Gastroesophageal sphincter (tissue), 4 donors: ENCODE data around the gene CSNK2A3. TPM values are rescaled to one million over a fixed set of nuclear protein-coding genes. Genes with fewer than 3 reads are reported as not detected.

Experiments
- ATAC-seq: fragments of 150-250 bp; one replicate; pipeline ENCODE4 v1.9.1; 2016; ENCODE audit warnings: mild to moderate bottlenecking, moderate library complexity
- H3K27ac ChIP-seq, 4 donors: fragments of 200-600 bp; sonication (generic) in 3 of 4; 1 replicate in 3 of 4; 2 replicates in 1 of 4; pipeline ENCODE4 v1.5.1; 2016 to 2019
- H3K27me3 ChIP-seq: fragments of 200-600 bp; sonication (generic); one replicate; pipeline ENCODE4 v1.5.1; 2019
- H3K36me3 ChIP-seq, 2 donors: fragments of 200-600 bp; sonication (generic); one replicate each; pipeline ENCODE4 v1.5.1; 2019; ENCODE audit warnings: control low read depth in 1 of 2
- H3K4me1 ChIP-seq, 3 donors: fragments of 200-600 bp; sonication (generic); 1 replicate in 2 of 3; 2 replicates in 1 of 3; pipeline ENCODE4 v1.5.1; 2016 to 2019; ENCODE audit warnings: control low read depth in 2 of 3
- H3K4me3 ChIP-seq, 2 donors: fragments of 200-600 bp; sonication (generic); one replicate each; pipeline ENCODE4 v1.5.1; 2019; ENCODE audit warnings: mild to moderate bottlenecking in 1 of 2, moderate library complexity in 1 of 2
- H3K9me3 ChIP-seq, 3 donors: fragments of 200-600 bp; sonication (generic); one replicate each; pipeline ENCODE4 v1.5.1; 2017 to 2019; ENCODE audit warnings: control low read depth in 2 of 3
- CTCF ChIP-seq, 4 experiments: fragments of 200-600 bp in 2 of 4; fragments of 450-650 bp in 2 of 4; sonication (generic) in 1 of 4; IDR thresholded peaks; one replicate each; pipeline ENCODE4 v1.5.1; 2017 to 2019; ENCODE audit warnings: antibody characterized with exemption in 4 of 4, mild to moderate bottlenecking in 2 of 4, moderate library complexity in 2 of 4
- EP300 ChIP-seq: sonication (generic); formaldehyde crosslinking; IDR thresholded peaks from one replicate; pipeline ENCODE4 v1.6.1; 2017; ENCODE audit warnings: antibody characterized with exemption, mild to moderate bottlenecking
- POLR2A ChIP-seq, 2 donors: fragments of 450-650 bp; IDR thresholded peaks; one replicate each; pipeline ENCODE4 v1.6.1; 2017; ENCODE audit warnings: antibody characterized with exemption in 2 of 2, mild to moderate bottlenecking in 2 of 2, moderate library complexity in 1 of 2
- POLR2AphosphoS5 ChIP-seq: sonication (generic); formaldehyde crosslinking; IDR thresholded peaks from one replicate; pipeline ENCODE4 v1.6.1; 2017; ENCODE audit warnings: antibody characterized with exemption
- WGBS, 2 donors: methylation state at CpG; one replicate each; pipeline ENCODE4 v1.1.5; 2018; ENCODE audit warnings: low coverage in 1 of 2; 5-methylcytosine and 5-hydroxymethylcytosine counted together
- total RNA-seq, 4 donors: library from RNA; depleted of rRNA; stranded (reverse); fragments of >200 nt; gene quantifications; one replicate each; pipeline ENCODE4 v1.1.0, GENCODE V29; 2016

Gene CSNK2A3
- total RNA-seq, 4 donors from 2014 or later = 0.59 to 2.2 (median 1.1) TPM

GRCh38 chr11:11391796-11392463, 38.9 kb upstream of the CSNK2A3 start:
- peak; percentile 50 for ATAC-seq
- TF ChIP-seq CTCF (IDR thresholded peaks at IDR 0.05) (peak in 1 of 4 experiments; percentile 6), EP300 (no peak), POLR2AphosphoS5 (peak; percentile 54), POLR2A (IDR thresholded peaks at IDR 0.05) (no peak)
- Histone ChIP-seq H3K27ac (peak overlapping the region in 2 of 4 donors; percentile 34 to 48), H3K36me3 (no peaks in the 10 kb centered on the region), H3K9me3 (no peaks in the 10 kb centered on the region), H3K4me3 (no peak overlapping the region), H3K4me1 (peaks cover 2 to 40% (median 12%) of the 10 kb centered on the region in 3 donors), H3K27me3 (no peaks in the 10 kb centered on the region)
- WGBS, 2 donors = 10 to 51% methylated on average over 4 to 9 of the region's 13 CpGs

DNA sequence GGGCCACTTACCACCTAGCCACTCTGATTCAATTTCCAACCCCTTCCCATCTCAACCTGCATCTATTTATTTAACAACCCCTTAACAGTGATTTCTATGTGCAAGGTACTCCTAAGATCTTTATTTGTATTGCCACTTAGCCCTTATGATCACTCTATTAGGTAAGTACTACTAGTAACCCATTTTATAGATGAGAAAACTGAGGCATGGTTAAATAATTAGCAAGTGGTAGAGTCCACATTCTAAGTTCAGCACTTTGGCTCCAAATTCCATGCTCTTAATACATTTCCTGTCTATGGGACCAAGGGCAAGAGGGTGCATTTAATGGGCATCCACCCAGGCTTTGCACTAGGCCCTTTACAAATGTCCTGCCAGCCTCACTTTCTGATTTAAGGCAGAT, 38.1 kb upstream of the CSNK2A3 start:
- Histone ChIP-seq H3K27me3 (no peaks in the 10 kb centered on the region), H3K27ac (peak overlapping the region in 1 of 4 donors; percentile 48), H3K4me1 (peaks cover 2 to 33% (median 7%) of the 10 kb centered on the region in 3 donors), H3K4me3 (no peak overlapping the region), H3K9me3 (no peaks in the 10 kb centered on the region), H3K36me3 (no peaks in the 10 kb centered on the region)
- TF ChIP-seq POLR2AphosphoS5 (no peak), POLR2A (IDR thresholded peaks at IDR 0.05) (no peak), EP300 (no peak), CTCF (IDR thresholded peaks at IDR 0.05) (no peak)
- ATAC-seq = no peak

DNA sequence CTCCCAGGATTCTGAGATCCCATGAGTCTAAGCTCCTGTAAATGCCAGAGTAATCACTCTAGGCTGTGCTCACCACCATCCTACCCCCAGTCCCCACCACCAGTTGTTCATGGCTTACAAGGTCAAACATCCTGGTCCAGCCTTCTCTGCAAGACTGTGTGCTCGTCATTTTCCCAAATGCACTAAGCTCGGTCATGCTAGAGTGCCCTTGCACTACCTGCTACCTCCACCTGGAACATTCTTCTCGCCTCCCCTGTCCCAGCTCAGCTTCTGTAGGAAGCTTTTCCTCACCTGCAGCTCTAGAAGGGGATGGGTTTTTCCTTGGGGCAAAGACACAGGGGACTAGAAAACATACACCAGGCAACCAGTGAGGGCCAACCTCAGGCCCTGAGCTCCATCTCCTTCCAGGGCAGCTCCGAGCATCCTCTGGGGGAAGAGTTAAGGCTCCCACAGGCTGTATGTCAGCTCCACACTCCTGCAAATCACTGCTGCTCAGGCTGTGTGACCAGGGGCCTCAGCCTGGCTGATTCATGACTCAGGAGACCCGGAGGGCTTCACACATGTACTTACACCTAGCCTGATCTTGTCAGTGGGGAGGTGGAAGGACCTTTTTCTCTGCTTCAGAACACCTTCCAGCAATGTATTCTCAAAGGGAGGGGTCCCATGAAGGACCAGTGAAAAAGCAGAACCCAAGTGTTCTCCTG, 37.2 kb upstream of the CSNK2A3 start:
- Histone ChIP-seq H3K27me3 (no peaks in the 10 kb centered on the region), H3K27ac (no peak overlapping the region), H3K36me3 (no peaks in the 10 kb centered on the region), H3K9me3 (no peaks in the 10 kb centered on the region), H3K4me1 (peaks cover 2 to 25% (median 3%) of the 10 kb centered on the region in 3 donors), H3K4me3 (no peak overlapping the region)
- TF ChIP-seq POLR2AphosphoS5 (no peak), CTCF (IDR thresholded peaks at IDR 0.05) (no peak), EP300 (no peak), POLR2A (IDR thresholded peaks at IDR 0.05) (no peak)
- no peak for ATAC-seq
- WGBS, 2 donors = 80 to 100% methylated on average over 1 of the region's 5 CpGs

- Histone ChIP-seq H3K9me3 (no peaks in the 10 kb centered on the region), H3K4me3 (no peak overlapping the region), H3K36me3 (no peaks in the 10 kb centered on the region), H3K27ac (no peak overlapping the region), H3K4me1 (peaks cover 2 to 25% (median 3%) of the 10 kb centered on the region in 3 donors), H3K27me3 (no peaks in the 10 kb centered on the region)
- TF ChIP-seq POLR2A (IDR thresholded peaks at IDR 0.05) (no peak), POLR2AphosphoS5 (no peak), CTCF (IDR thresholded peaks at IDR 0.05) (no peak), EP300 (no peak)
- WGBS, 2 donors = 69 to 72% methylated on average over 3 to 4 of the region's 4 CpGs
- ATAC-seq = no peak
These were observed 36.2 kb upstream of the CSNK2A3 start for GRCh38 chr11:11389238-11389637.
